ENCODE measurements around the gene CDH4. TPM values are rescaled to one million over a fixed set of nuclear protein-coding genes. Genes with fewer than 3 reads are reported as not detected.
"Not testable (repeated sequence)": the region's sequence is repeated elsewhere in the genome, so short reads cannot be mapped to it uniquely, and the experiment has no call there.

CDH4 gene
- total and polyA plus RNA-seq, 10 donors: 0.30 to 20.1 (median 7.7) TPM

- Histone ChIP-seq H3K36me3 (peaks cover 0 to 74% (median 15%) of the 10 kb centered on the region in 6 donors), H3K27me3 (replicated peaks in 1 of 7) (no peaks in the 10 kb centered on the region), H3K9me3 (peaks cover 0 to 4% (median 0%) of the 10 kb centered on the region in 8 donors), H3K4me3 (no peak overlapping the region), H3K27ac (no peak overlapping the region), H3K4me1 (peaks cover 0 to 15% (median 10%) of the 10 kb centered on the region in 6 donors)
- peak; percentile 76 for DNase-seq
- TF ChIP-seq, protein P1, sequence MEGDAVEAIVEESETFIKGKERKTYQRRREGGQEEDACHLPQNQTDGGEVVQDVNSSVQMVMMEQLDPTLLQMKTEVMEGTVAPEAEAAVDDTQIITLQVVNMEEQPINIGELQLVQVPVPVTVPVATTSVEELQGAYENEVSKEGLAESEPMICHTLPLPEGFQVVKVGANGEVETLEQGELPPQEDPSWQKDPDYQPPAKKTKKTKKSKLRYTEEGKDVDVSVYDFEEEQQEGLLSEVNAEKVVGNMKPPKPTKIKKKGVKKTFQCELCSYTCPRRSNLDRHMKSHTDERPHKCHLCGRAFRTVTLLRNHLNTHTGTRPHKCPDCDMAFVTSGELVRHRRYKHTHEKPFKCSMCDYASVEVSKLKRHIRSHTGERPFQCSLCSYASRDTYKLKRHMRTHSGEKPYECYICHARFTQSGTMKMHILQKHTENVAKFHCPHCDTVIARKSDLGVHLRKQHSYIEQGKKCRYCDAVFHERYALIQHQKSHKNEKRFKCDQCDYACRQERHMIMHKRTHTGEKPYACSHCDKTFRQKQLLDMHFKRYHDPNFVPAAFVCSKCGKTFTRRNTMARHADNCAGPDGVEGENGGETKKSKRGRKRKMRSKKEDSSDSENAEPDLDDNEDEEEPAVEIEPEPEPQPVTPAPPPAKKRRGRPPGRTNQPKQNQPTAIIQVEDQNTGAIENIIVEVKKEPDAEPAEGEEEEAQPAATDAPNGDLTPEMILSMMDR (IDR thresholded peaks at IDR 0.05 in 8 of 11, conservative IDR thresholded peaks at IDR 0.05 in 3 of 11): peak in 10 of 11 experiments; percentile 40 to 84 (median 63)
- TF ChIP-seq POLR2AphosphoS5 (IDR thresholded peaks at IDR 0.05) (peak in 2 of 3 donors; percentile 33 to 57), POLR2A (IDR thresholded peaks at IDR 0.05) (no peak)
- WGBS, 5 donors: 72 to 80% (median 73%) methylated on average over 22 of the region's 22 CpGs
- intact Hi-C loops (cut with DNase I; ENCODE audit: low total_unique reads): no loop called here
Measured at GRCh38 chr20:61980647-61981583, 728.9 kb downstream of the CDH4 start.

- intact Hi-C loops (cut with DNase I; ENCODE audit: low total_unique reads); H3K27ac ChIP-seq; H3K27me3 ChIP-seq (replicated peaks in 1 of 7); H3K9me3 ChIP-seq; H3K4me3 ChIP-seq: not testable (repeated sequence)
- peaks cover 0 to 15% (median 10%) of the 10 kb centered on the region in 6 donors for H3K4me1 ChIP-seq
- DNase-seq: peak; percentile 25
- H3K36me3 ChIP-seq: peaks cover 0 to 71% (median 11%) of the 10 kb centered on the region in 6 donors
- WGBS, 5 donors: 62 to 83% (median 80%) methylated on average over 10 to 11 of the region's 11 CpGs
Measured at GRCh38 chr20:61981691-61982090, 729.6 kb downstream of the CDH4 start.

- H3K27me3 ChIP-seq (replicated peaks in 1 of 7): no peaks in the 10 kb centered on the region
- WGBS, 5 donors: 77 to 83% (median 80%) methylated on average over 16 to 18 of the region's 18 CpGs
- TF ChIP-seq POLR2A (IDR thresholded peaks at IDR 0.05): no peak
- TF ChIP-seq, protein P1 (IDR thresholded peaks at IDR 0.05 in 8 of 11, conservative IDR thresholded peaks at IDR 0.05 in 3 of 11): no peak
- no peak for TF ChIP-seq POLR2AphosphoS5 (IDR thresholded peaks at IDR 0.05)
- H3K9me3 ChIP-seq: peaks cover 0 to 4% (median 0%) of the 10 kb centered on the region in 8 donors
- H3K4me1 ChIP-seq: peaks cover 0 to 15% (median 10%) of the 10 kb centered on the region in 6 donors
- peak; percentile 12 for DNase-seq
- no peak overlapping the region for H3K4me3 ChIP-seq
- intact Hi-C loops (cut with DNase I; ENCODE audit: low total_unique reads): no loop called here
- no peak overlapping the region for H3K27ac ChIP-seq
- H3K36me3 ChIP-seq: peaks cover 0 to 71% (median 17%) of the 10 kb centered on the region in 6 donors
Measured at GRCh38 chr20:61982191-61982950, 730.3 kb downstream of the CDH4 start.

- Histone ChIP-seq H3K27me3 (replicated peaks in 1 of 7) (no peaks in the 10 kb centered on the region), H3K4me3 (no peak overlapping the region), H3K9me3 (peaks cover 0 to 4% (median 0%) of the 10 kb centered on the region in 8 donors), H3K27ac (no peak overlapping the region), H3K4me1 (peaks cover 0 to 15% (median 10%) of the 10 kb centered on the region in 6 donors), H3K36me3 (peaks cover 0 to 72% (median 22%) of the 10 kb centered on the region in 6 donors)
- DNase-seq: no peak
- TF ChIP-seq, protein P1 (IDR thresholded peaks at IDR 0.05 in 8 of 11, conservative IDR thresholded peaks at IDR 0.05 in 3 of 11): no peak
- TF ChIP-seq POLR2AphosphoS5 (IDR thresholded peaks at IDR 0.05): no peak
- no peak for TF ChIP-seq POLR2A (IDR thresholded peaks at IDR 0.05)
- 94 to 96% (median 95%) methylated on average over 11 of the region's 11 CpGs for WGBS, 5 donors
- intact Hi-C loops (cut with DNase I; ENCODE audit: low total_unique reads): no loop called here
Measured at GRCh38 chr20:61982951-61983315, 730.9 kb downstream of the CDH4 start.
